Tibial nerve (tissue), 4 donors: ENCODE results near the gene DOC2A.

Experiments used
- EP300 ChIP-seq, 2 donors: sonication (generic); formaldehyde crosslinking; IDR thresholded peaks; one replicate each; pipeline ENCODE4 v1.6.1; 2017; ENCODE audit warnings: antibody characterized with exemption in 2 of 2, mild to moderate bottlenecking in 1 of 2
- POLR2A ChIP-seq, 2 donors: fragments of 450-650 bp; IDR thresholded peaks; one replicate each; pipeline ENCODE4 v1.6.1; 2017; ENCODE audit warnings: antibody characterized with exemption in 2 of 2, mild to moderate bottlenecking in 2 of 2, moderate library complexity in 2 of 2
- TF ChIP-seq, protein P1 (sequence below), 5 experiments: fragments of 200-600 bp in 3 of 5; fragments of 450-650 bp in 2 of 5; sonication (generic) in 3 of 5; IDR thresholded peaks; one replicate each; pipeline ENCODE4 v1.5.1; 2016 to 2019; ENCODE audit warnings: antibody characterized with exemption in 5 of 5, mild to moderate bottlenecking in 3 of 5, moderate library complexity in 2 of 5

DNA sequence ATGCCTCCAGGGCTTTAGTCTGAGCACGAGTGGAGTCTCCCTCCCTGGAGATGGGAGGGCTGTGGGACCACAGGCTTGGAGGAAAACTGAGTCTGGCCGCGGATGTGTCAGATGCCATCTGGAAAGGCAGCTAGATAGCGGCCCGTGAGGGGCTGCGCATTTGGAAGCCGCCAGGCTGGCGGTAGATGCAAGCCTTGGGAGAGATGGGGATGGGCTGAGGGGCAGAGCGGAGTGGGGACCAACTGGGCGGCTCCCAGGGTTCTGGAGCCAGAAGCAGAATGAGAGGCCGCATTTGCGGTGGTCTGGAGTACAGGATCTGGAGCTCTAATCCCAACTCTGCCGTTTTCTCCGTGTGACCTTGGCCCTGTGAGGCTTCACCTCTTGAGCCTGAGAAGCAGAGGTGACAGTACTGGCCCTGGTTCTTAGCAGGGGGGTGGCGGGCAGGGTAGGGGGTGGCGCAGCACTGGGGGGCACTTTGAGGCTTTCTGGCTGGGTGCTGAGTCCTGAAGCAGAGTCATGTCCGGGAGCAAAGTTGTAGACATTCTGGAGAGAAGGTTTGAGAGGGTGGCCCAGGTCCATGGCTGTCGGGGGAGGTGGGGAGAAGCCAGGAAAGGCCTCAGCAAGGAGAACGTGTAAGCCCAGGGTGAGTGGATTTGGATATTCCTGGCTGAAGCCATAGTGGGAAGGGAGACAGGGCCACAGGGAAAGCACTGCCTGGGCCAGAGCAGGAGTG, 8.0 kb downstream of the DOC2A start:
- TF ChIP-seq EP300 (IDR thresholded peaks at IDR 0.05) (no peak), POLR2A (IDR thresholded peaks at IDR 0.05) (no peak)
- TF ChIP-seq, protein P1, sequence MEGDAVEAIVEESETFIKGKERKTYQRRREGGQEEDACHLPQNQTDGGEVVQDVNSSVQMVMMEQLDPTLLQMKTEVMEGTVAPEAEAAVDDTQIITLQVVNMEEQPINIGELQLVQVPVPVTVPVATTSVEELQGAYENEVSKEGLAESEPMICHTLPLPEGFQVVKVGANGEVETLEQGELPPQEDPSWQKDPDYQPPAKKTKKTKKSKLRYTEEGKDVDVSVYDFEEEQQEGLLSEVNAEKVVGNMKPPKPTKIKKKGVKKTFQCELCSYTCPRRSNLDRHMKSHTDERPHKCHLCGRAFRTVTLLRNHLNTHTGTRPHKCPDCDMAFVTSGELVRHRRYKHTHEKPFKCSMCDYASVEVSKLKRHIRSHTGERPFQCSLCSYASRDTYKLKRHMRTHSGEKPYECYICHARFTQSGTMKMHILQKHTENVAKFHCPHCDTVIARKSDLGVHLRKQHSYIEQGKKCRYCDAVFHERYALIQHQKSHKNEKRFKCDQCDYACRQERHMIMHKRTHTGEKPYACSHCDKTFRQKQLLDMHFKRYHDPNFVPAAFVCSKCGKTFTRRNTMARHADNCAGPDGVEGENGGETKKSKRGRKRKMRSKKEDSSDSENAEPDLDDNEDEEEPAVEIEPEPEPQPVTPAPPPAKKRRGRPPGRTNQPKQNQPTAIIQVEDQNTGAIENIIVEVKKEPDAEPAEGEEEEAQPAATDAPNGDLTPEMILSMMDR (IDR thresholded peaks at IDR 0.05) = no peak
